HG02763 (cell line): Measurements from ENCODE around the gene FER1L5.
"Not testable (repeated sequence)": the region's sequence is repeated elsewhere in the genome, so short reads cannot be mapped to it uniquely, and the experiment has no call there.

Source experiments
- ATAC-seq: cut with Tn5 transposase; IDR thresholded peaks from one replicate; pipeline ENCODE4 v1.9.1; 2021; ENCODE audit warnings: mild to moderate bottlenecking, moderate library complexity; ENCODE audit not compliant: unreplicated experiment

FER1L5 gene

DNA sequence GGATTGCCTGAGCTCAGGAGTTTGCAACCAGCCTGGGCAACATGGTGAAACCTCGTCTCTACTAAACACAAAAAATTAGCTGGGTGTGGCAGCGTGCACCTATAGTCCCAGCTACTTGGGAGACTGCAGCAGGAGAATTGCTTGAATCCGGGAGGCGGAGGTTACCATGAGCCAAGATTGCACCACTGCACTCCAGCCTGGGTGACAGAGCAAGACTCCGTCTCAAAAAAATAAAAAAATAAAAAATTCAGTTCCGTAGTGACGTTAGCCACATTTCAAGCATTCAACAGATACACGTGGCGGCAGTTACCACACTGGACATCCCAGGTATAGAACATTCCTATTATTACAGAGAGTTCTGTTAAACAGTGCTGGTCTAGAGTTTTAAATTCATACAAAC lies 8.9 kb upstream of the FER1L5 start:
- no peak for ATAC-seq

DNA sequence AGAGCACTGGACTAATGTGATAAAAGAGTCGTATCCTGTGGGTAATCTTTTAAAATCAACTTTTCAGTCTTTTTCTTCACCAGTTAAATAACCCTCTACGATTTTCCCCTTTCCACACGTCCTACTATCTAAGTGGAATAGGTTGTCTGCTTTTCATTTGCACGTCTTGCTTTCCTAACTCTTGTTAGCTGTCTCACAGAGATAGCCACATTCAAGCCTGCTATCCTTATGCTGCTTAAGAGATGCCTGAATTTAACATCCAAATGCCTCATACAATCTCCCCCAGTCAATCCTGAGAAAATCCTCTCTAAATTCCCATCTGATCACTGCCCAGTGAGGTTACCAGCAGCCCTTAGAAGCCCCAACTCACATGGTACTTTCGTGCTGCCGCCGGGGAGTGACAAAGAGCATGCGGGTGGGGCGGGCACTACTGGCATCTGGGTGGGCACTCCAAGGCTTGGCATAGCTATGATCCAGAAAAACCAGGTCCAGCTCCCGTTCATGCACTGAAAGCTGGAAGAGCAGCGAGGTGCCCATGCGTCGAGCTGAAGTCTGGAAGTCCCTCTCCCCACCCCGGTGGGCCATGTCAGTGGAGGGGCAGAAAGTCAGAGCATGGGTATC lies 5.9 kb upstream of the FER1L5 start:
- no peak for ATAC-seq

DNA sequence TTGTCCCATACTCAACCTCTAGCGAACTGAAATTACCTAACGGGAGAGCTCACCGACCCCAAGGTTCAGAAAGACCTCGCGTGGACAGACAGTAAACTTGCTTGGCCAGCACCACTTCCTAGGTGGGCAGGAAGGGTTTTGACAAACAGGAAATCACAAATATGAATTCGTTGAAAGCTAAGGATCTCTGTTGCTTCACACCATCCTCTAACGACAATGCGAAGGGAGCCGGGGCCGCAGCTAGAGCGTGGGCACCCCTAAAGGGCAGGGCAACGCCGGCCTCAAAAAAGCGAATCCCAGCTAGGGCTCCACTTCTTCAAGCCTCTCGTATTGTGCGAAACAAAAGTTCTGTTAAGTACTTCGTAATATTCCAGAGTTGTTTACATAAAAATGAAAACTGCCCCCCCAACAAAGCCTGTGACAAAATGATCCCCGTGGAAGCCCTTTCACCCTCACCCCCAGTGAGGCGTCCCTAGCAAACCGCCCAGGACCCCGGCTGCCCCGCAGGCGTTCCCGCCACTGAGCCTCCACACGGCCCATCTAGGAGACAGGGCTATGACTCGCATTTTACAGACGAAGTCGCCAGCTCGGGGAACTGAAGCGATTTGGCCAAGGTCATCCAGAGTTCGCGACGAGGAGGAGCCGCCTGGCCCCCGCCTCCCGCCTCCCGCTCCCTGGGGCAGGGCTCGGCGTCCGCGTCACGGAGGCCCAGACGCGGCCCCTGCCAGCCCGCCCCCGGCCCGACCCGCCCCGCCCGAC lies 5.0 kb upstream of the FER1L5 start:
- peak; percentile 76 for ATAC-seq

DNA sequence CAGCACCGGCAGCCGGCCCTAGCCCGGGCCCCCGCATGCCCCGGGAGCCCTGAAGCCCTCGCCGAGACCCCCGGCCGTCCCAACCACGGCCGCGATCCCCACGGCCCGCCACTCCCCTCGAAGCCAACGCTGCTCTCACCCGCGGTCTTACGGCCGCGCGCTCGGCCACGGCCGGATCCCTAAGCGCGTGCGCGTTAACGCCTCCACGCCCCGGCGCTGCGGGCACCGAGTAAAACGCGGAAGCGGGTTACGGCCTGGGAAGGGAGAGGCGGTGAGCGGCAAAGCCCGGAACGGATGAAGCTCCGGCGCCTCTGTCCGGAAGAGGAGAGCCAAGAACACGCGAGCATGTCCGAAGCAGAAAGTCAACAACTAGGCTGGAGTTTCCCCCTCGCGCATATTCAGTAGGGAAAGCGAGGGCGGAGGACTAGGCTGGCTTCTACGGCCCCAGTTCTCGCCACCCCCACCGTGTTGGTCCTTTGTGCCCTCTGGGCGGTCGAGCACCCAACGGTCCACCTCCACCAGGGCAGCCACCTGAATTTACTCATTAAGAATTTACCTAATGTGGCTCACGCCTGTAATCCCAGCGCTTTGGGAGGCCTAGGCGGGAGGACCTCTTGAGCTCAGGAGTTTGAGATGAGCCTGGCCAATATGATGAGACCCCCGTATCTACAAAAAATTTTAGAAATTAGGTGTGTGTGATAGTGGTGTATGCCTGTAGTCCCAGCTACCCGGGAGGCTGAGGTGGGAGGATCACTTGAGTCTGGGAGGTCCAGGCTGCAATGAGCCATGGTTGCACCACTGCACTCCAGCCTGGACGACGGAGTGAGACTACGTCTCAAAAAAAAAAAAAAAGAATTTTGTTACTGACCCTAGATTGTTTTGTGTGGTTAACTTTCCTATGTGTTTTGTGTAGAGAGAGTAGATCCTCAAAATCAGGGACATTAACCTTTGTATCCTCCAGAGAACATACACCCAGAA lies 4.1 kb upstream of the FER1L5 start, which contains the start of gene KANSL3:
Gene KANSL3 (minus strand): TSS at position 169 of the 978 bp plus-strand sequence. CDS start 1,177 bp downstream, outside the sequence.
- peak; percentile 83 for ATAC-seq

DNA sequence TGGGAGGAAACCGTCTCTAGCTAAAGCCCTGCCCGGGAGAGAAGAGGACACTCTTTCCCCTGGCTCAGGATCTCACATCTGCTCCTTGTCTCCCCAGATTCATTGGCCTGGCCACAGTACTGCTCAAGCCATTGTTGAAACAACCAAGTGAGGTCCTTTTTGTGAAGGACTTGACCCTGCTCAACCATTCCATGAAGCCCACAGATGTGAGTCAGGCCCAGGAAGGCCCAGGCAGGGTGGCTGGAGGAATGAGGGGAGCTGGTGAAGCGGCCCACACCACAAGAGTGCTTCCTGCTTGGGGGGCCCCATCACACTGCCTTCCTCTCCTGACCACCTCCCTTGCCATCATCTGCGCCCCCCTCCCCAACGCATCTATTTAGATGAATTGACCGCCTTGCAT lies 5.1 kb downstream of the FER1L5 start:
- ATAC-seq = no peak

DNA sequence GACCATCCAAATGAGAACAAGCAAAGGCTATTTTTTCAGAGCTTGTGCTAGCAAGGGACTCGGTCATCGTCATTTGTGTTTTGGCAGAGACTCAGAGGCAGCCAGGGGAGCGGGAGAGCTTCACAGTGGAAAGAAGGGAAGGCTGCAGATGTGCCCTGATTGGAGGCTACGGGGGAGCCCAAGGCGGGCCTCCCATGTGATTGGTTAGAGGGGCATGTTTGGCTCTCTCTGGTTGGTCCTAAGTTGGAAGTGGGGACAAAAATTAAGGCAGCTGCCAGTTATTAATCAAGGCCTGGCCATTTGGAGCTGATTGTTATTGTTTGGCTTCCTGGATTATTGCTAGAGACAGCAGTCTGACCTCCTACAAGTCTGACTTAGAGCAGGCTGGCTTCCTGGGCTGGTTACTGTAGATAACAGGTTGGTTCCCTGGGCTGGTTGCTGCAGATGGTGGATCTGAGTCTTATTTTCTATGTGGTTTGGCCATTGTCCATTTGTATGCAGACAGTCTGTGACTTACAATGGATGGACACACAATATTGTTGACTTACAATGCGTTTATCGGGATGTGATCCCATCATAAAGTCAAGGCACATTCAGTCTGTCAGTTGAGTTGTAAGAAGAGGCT lies 5.9 kb downstream of the FER1L5 start:
- no peak for ATAC-seq

DNA sequence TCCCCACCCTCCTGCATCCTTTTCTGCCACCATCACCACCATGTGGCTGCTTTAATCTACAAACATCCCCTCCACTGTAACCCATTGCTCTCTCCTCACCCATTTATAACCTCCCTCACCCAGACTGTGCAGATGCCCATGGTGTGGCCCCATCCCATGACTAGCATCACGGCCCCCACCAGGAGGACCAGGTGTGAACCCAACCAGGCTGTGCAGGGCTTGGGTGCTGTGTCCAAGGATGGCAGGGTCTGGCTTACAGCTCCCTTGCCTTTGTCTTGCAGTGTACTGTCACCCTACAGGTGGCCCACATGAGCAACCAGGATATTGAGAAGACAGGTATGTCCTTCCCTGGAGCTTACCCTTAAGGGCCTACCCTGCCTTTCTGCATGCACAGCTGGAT lies 6.8 kb downstream of the FER1L5 start:
- no peak for ATAC-seq

DNA sequence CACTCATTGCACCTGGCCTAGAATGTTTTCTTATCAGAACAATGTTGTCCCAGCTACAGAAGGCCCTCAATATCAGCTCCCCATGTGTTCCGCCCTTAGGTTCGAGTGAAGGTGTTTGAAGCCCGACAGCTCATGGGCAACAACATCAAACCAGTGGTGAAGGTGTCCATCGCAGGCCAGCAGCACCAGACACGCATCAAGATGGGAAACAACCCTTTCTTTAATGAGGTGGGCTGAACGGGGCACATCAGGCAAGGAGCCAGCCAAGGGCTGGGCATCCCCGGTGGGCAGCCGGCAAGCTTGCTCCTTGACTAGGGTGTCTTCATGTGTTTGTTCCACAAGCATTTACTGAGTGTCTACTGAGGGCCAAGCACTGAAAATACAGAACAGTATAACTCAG lies 9.2 kb downstream of the FER1L5 start:
- ATAC-seq = no peak

DNA sequence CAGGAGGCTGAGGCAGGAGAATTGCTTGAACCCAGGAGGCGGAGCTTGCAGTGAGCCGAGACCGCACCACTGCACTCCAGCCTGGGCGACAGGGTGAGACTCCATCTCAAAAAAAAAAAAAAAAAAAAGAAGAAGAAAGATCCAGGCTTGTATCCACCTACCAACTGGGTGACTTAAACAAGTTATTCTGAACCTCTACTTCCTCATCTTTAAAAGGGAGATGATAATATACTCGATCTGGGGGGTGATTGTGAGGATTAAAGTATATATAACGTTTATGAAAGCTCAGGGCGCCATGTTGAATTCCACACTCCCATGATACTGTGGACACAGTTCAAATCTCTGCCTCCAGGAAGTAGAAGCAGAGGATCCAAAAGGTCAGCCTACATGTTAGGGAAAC lies 12.2 kb downstream of the FER1L5 start:
- ATAC-seq = not testable (repeated sequence)

DNA sequence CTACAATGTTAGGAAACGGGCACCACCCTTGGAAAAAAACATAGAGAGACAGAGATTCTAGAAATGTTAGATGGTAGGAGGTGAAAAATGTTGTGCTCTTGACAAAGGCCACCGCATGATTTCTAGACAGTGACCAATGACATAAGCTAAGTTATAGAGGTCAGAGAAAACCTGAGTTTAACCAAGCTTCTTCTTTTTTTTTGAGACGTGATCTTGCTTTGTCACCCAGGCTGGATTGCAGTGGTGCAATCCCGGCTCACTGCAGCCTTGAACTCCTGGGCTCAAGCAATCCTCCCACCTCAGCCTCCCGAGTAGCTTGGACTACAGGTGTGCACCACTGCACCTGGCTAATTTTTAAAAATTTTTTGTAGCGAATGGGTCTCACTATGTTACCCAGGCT lies 13.0 kb downstream of the FER1L5 start:
- ATAC-seq = no peak

DNA sequence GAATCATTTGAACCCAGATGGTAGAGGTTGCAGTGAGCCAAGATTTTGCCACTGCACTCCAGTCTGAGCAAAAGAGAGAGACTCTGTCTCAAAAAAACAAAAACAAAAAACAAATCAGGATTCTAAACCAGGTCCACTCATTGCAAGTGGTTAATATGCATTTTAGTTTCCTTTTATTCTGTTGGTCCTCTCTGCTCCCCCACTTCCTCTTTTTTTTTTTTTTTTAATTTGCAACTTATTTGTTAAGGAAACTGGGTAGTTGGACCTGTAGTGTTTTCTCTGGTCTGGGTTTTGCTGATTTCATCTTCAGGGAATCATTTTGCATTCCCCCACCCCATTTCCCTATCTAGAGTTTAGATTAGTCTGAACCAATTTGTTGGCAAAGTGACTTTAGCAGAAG lies 14.0 kb downstream of the FER1L5 start:
- no peak for ATAC-seq

DNA sequence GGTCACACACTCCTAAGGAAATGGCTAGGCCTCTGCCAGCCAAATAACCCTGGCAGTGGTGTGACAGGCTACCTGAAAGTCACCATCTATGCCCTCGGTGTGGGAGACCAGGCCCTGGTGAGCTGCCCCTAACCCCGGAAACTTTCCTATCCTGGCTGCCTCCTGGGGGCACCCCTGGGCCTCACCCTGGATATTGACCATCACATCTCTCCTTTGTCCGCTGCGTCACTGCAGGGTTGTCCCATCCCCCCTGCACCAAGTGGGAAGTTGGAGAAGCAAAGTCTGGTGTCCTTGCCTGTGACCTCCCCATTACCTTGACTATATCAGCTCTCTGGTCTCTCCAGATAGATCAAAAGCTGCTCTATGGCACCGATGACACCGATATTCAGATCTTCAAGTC lies 18.8 kb downstream of the FER1L5 start:
- ATAC-seq = no peak

DNA sequence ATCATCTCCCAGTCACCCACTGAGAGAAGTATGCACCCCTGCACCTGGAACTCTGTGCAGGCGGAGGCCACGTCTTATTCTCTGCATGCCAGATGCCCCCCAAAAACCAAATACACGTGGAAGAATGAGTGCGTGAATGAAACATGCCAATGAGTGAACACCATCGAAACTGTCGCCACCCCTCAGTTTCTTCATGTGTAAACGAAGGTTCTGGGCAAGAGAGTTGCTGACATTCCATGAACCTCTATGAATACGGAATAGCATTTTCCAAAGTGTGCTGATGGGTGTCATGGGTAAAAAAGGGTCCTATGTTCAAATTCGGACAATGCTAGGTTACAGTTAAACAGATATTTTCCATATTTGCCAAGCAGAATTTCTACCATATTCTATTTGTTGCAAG lies 19.8 kb downstream of the FER1L5 start:
- ATAC-seq = no peak

DNA sequence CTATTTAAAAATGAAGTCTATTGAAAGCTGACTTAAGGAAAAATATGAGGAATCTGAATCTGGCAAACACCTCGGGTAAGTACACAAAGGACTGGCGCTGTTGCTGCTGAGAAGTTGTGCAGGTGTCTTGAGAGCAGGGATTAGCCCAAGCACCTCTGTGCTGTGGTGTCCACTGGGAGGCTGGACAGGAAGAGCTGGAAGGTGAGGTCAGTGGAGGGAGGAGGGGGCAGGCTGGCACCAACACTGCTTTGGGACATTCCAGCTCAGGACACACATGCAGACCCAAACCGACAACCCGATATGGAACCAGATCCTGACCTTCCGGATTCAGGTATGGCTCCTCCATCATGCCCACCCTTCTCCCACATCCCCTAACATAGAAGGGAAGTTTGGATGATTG lies 20.6 kb downstream of the FER1L5 start:
- no peak for ATAC-seq

DNA sequence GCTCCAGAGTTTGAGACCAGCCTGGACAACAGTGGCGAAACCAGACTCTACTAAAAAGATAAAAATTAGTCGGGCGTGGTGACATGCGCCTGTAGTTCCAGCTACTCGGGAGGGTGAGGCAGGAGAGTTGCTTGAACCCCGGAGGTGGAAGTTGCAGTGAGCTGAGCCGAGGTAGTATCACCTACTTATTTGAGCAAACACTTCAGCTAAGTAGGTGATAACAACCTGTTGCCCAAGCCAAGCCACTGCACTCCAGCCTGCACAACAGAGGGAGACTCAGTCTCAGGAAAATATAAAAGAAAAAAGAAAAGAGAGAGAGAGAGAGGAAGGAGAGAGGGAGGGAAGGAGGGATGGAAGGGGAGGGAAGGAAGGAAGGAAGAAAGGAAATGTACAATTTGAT lies 21.3 kb downstream of the FER1L5 start:
- no peak for ATAC-seq

DNA sequence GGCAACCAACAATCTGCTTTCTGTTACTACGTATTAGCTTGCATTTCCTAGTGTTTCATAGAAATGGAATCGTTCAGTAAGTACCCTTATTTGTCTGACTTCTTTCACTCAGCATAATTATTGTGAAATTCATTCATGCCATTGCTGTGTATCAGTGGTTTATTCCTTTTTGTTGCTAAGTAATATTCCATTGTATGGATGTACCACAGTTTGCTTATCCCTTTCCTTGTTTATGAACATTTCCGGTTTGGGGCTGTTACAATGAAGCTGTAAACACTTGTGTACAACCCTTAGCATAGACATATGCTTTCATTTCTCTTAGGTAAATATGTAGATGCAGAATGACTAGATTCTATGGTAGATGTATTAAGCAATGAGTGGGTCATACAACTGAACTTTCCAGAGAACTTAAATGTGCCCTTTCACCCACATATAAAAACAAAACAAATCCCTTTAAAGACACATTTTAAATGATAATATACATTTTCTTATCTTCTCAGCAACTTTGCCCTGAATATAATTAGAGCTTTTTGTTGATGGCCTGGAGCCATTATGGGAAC lies 21.9 kb downstream of the FER1L5 start:
- no peak for ATAC-seq

DNA sequence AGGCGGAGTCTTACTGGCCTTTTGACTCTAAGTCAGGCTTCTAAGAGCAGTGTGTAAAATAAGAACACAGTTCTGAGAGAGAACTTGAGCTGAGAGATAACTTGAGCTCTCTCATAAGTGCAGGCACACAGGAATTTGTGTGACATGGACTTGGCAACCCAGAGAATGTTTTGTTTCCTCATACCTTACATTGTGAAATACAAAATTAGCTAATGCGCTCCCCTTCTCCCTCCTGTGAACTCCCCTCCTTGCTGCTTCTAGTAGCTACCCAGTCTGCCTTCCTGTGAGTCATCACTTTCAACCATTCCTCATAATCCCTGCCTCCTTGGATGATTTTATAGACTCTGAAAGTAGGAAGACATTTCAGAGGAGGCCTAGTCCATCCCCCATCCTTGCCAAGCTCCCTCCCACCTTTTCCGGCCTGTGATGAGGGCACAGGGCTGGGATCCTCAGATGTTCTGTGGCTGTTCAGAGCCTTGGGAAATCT lies 22.6 kb downstream of the FER1L5 start:
- ATAC-seq = no peak

DNA sequence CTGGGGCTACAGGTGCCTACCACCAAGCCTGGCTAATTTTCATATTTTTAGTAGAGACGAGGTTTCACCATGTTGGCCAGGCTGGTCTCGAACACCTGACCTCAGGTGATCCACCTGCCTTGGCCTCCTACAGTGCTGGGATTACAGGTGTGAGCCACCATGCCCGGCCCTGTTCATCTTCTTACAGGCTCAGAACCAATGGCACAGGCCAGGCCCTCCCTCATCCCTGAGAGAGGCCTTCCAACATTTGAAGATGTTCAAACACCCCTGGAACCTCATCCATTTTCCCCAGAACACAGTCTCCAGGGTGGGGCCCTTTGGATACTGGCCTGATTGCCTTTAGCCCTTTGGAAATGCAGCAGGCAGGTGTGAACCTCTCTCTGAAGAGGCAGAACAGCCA lies 23.2 kb downstream of the FER1L5 start:
- not testable (repeated sequence) for ATAC-seq

DNA sequence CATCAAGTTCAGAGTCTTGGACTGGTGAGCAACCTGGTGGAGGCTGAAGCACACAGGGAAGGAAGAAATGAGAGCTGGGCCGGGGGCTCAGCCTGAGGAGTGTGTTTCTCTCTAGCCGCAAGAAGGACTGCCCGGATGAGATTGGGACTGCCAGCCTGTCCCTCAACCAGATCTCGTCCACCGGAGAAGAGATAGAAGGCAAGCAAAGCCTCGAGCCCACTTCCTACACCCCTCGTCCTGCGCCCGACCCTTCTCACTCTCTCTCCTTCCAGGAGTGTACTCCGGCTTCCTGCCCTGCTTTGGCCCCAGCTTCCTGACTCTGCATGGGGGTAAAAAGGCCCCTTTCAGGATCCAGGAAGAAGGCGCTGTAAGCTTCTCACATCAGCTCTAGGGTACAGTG lies 26.2 kb downstream of the FER1L5 start:
- no peak for ATAC-seq

DNA sequence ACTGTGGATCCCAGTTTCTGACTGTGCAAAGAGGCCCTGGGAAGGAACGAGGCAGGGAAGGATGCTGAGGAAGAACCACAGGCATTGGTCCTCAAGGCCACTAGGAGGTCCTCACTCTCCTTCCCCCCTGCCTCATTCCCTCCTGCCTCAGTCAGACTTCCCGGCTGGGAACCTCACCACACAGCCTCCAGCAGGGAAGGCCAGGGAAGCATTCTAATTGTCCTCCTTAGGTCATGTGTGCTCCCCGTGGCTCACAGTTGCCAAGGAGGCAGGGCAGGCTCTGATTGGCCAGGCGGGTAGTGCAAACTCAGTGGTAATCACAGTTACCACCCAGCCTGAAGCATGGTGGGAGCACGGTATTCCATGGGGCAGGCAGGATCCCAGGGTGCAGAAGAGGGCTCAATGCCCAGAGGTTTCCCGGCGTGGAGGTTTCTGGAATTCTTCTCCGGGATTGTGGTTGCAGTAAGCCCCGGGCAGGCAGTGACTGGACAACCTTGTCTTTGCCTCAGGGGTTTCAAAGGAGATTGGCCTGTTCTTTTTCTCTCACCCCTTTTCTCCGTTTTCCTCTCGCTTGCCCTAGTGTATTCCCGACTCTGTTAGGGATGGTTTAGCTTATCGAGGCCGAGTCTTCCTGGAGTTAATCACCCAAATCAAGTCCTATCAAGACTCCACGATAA lies 27.1 kb downstream of the FER1L5 start:
- no peak for ATAC-seq
